HEK293 (cell line): ENCODE measurements around the gene TLX3.

Experiments used
- CTCF ChIA-PET: fragments of 350-600 bp; formaldehyde crosslinking; extraction: SDS; loops from one replicate; lab custom pipeline; 2021; ENCODE audit warnings: antibody characterized with exemption; lab: Yijun Ruan, JAX
- POLR2A ChIA-PET: fragments of 300-600 bp; formaldehyde crosslinking; extraction: SDS; loops from one replicate; lab custom pipeline; 2020; ENCODE audit warnings: antibody characterized with exemption, inconsistent platforms; lab: Yijun Ruan, JAX
- H3K27ac ChIP-seq: fragments of 200-500 bp; sonication (Bioruptor generic); 2 replicates; pipeline ENCODE4 v1.5.1; 2014; ENCODE audit warnings: low read depth, low read length, control low read depth, inconsistent platforms; ENCODE audit errors: extremely low read depth
- H3K36me3 ChIP-seq, 2 experiments: fragments of 200-500 bp in 1 of 2; sonication (Bioruptor generic) in 1 of 2; 1 replicate in 1 of 2; 2 replicates in 1 of 2; pipeline ENCODE4 v1.5.1; 2014 to 2017; ENCODE audit warnings: inconsistent platforms in 2 of 2, low read length in 2 of 2; ENCODE audit not compliant: control insufficient read depth in 2 of 2, insufficient read depth in 1 of 2
- H3K4me1 ChIP-seq: fragments of 200-500 bp; sonication (Bioruptor generic); 2 replicates; pipeline ENCODE4 v1.5.1; 2014; ENCODE audit warnings: mild to moderate bottlenecking, low read length, inconsistent platforms; ENCODE audit not compliant: control insufficient read depth, insufficient read depth
- H3K4me3 ChIP-seq: 2 replicates; pipeline ENCODE4 v1.5.1; 2011; ENCODE audit warnings: low read depth, mild to moderate bottlenecking, control low read depth, low read length, moderate library complexity
- H3K9me3 ChIP-seq: fragments of 200-500 bp; sonication (Bioruptor generic); 2 replicates; pipeline ENCODE4 v1.5.1; 2014; ENCODE audit warnings: low read depth, low read length, inconsistent platforms; ENCODE audit not compliant: control insufficient read depth, insufficient read depth
- ELK4 ChIP-seq: IDR thresholded peaks from 2 replicates; pipeline ENCODE4 v1.6.1; 2011; ENCODE audit warnings: mild to moderate bottlenecking, low read depth, low read length, borderline replicate concordance
- PATZ1 ChIP-seq: fragments of 450-650 bp; formaldehyde crosslinking; IDR thresholded peaks from 2 replicates; pipeline ENCODE4 v1.5.1; 2016; ENCODE audit warnings: missing biosample characterization, missing genetic modification characterization
- TRIM28 ChIP-seq: IDR thresholded peaks from 2 replicates; pipeline ENCODE4 v1.6.1; 2011; ENCODE audit warnings: low read length, control low read depth, borderline replicate concordance
- ZBTB17 ChIP-seq: fragments of 450-650 bp; formaldehyde crosslinking; IDR thresholded peaks from 2 replicates; pipeline ENCODE4 v1.5.1; 2016; ENCODE audit warnings: missing biosample characterization, missing genetic modification characterization
- ZBTB48 ChIP-seq: fragments of 450-650 bp; formaldehyde crosslinking; IDR thresholded peaks from 2 replicates; pipeline ENCODE4 v1.5.1; 2016; ENCODE audit warnings: missing biosample characterization, missing genetic modification characterization
- ZNF132 ChIP-seq: fragments of 450-650 bp; formaldehyde crosslinking; IDR thresholded peaks from 2 replicates; pipeline ENCODE4 v1.5.1; 2017; ENCODE audit warnings: missing biosample characterization, missing genetic modification characterization, borderline replicate concordance
- ZNF19 ChIP-seq: fragments of 450-650 bp; formaldehyde crosslinking; IDR thresholded peaks from 2 replicates; pipeline ENCODE4; 2016; ENCODE audit warnings: missing biosample characterization, missing genetic modification characterization, low read depth
- ZNF335 ChIP-seq: fragments of 450-650 bp; formaldehyde crosslinking; conservative IDR thresholded peaks from 2 replicates; pipeline ENCODE4 v1.5.1; 2016; ENCODE audit warnings: missing biosample characterization, missing genetic modification characterization
- ZNF391 ChIP-seq: fragments of 450-650 bp; formaldehyde crosslinking; IDR thresholded peaks from 2 replicates; pipeline ENCODE4 v1.5.1; 2016; ENCODE audit warnings: low read depth, missing biosample characterization, missing genetic modification characterization, borderline replicate concordance
- ZNF398 ChIP-seq: fragments of 450-650 bp; formaldehyde crosslinking; IDR thresholded peaks from 2 replicates; pipeline ENCODE4 v1.5.1; 2017; ENCODE audit warnings: missing biosample characterization, missing genetic modification characterization
- ZNF433 ChIP-seq: fragments of 450-650 bp; formaldehyde crosslinking; IDR thresholded peaks from 2 replicates; pipeline ENCODE4 v1.5.1; 2016; ENCODE audit warnings: missing biosample characterization, missing genetic modification characterization, low read depth
- ZNF529 ChIP-seq: fragments of 450-650 bp; formaldehyde crosslinking; IDR thresholded peaks from 2 replicates; pipeline ENCODE4 v1.5.1; 2017; ENCODE audit warnings: missing genetic modification characterization, missing biosample characterization; ENCODE audit not compliant: insufficient replicate concordance
- ZNF600 ChIP-seq: fragments of 450-650 bp; formaldehyde crosslinking; IDR thresholded peaks from 2 replicates; pipeline ENCODE4 v1.5.1; 2016; ENCODE audit warnings: missing biosample characterization, missing genetic modification characterization
- ZNF768 ChIP-seq: fragments of 450-650 bp; formaldehyde crosslinking; IDR thresholded peaks from 2 replicates; pipeline ENCODE4 v1.5.1; 2018; ENCODE audit warnings: missing biosample characterization, mild to moderate bottlenecking, missing genetic modification characterization
- ZNF791 ChIP-seq: fragments of 450-650 bp; formaldehyde crosslinking; IDR thresholded peaks from 2 replicates; pipeline ENCODE4 v1.5.1; 2016; ENCODE audit warnings: missing biosample characterization, missing genetic modification characterization
- ZXDB ChIP-seq: fragments of 450-650 bp; formaldehyde crosslinking; IDR thresholded peaks from 2 replicates; pipeline ENCODE4 v1.5.1; 2016; ENCODE audit warnings: missing biosample characterization, missing genetic modification characterization

TLX3 gene

GRCh38 chr5:171315925-171316257 lies 6.8 kb downstream of the TLX3 start:
- ChIA-PET CTCF (interaction anchor here (0.6 kb wide), 1 partner anchor 253 kb away, joined by 5 read pairs; no protein-coding TSS in a partner anchor), POLR2A (no interaction called here)
- no peaks in the 10 kb centered on the region for H3K4me1 ChIP-seq
- TF ChIP-seq ZBTB17 (tag by site-specific recombination) (no peak), ZNF335 (tag by site-specific recombination) (no peak), ELK4 (no peak)
- TF ChIP-seq, all 188 proteins: peak for 0
- no peak overlapping the region for H3K4me3 ChIP-seq
- peaks cover 3 to 6% of the 10 kb centered on the region in 2 experiments; a peak in 2 of 3 replicates for H3K36me3 ChIP-seq
- H3K9me3 ChIP-seq: no peaks in the 10 kb centered on the region
- H3K27ac ChIP-seq: no peak overlapping the region

- Histone ChIP-seq H3K27ac (no peak overlapping the region), H3K4me3 (no peak overlapping the region), H3K36me3 (peaks cover 3 to 5% of the 10 kb centered on the region in 2 experiments; a peak in 2 of 3 replicates), H3K9me3 (no peaks in the 10 kb centered on the region), H3K4me1 (no peaks in the 10 kb centered on the region)
- ChIA-PET CTCF (interaction anchor here (0.6 kb wide), 1 partner anchor 252 kb away, joined by 5 read pairs; no protein-coding TSS in a partner anchor), POLR2A (no interaction called here)
- TF ChIP-seq ZNF19 (no peak), ZNF768 (tag by site-specific recombination) (no peak), PATZ1 (tag by site-specific recombination) (no peak), ZNF600 (tag by site-specific recombination) (0 out of 2 replicates have a peak, but pooled peaks have one; percentile 22)
These were observed 7.4 kb downstream of the TLX3 start for GRCh38 chr5:171316258-171317121.

- H3K9me3 ChIP-seq: no peaks in the 10 kb centered on the region
- H3K4me3 ChIP-seq: no peak overlapping the region
- no peak overlapping the region for H3K27ac ChIP-seq
- POLR2A ChIA-PET: no interaction called here
- H3K4me1 ChIP-seq: no peaks in the 10 kb centered on the region
- CTCF ChIA-PET: no interaction called here
- TF ChIP-seq ZNF433 (tag by site-specific recombination) (no peak), ZBTB48 (tag by site-specific recombination) (no peak), ZXDB (tag by site-specific recombination) (no peak), TRIM28 (no peak), ZNF529 (tag by site-specific recombination) (no peak)
- peaks cover 3 to 5% of the 10 kb centered on the region in 2 experiments; a peak in 2 of 3 replicates for H3K36me3 ChIP-seq
These were observed 8.2 kb downstream of the TLX3 start for GRCh38 chr5:171317230-171317629.

GRCh38 chr5:171318026-171318425 lies 9.0 kb downstream of the TLX3 start:
- ChIA-PET POLR2A (interaction anchor here (0.6 to 1.0 kb wide), 2 partner anchors 23 to 541 kb away, joined by 3 read pairs; no protein-coding TSS in a partner anchor), CTCF (interaction anchor here (1.3 kb wide), 1 partner anchor 24 kb away, joined by 3 read pairs; no protein-coding TSS in a partner anchor)
- no peak overlapping the region for H3K4me3 ChIP-seq
- no peak overlapping the region for H3K27ac ChIP-seq
- H3K36me3 ChIP-seq: peaks cover 2 to 5% of the 10 kb centered on the region in 2 experiments; a peak in 2 of 3 replicates
- H3K9me3 ChIP-seq: no peaks in the 10 kb centered on the region
- TF ChIP-seq ZNF132 (no peak), ZNF791 (tag by site-specific recombination) (no peak), ZNF398 (no peak), ZNF391 (tag by site-specific recombination) (no peak)
- no peaks in the 10 kb centered on the region for H3K4me1 ChIP-seq
